Mesothelial cell of epicardium (in vitro differentiated cells): Measurements from ENCODE around the gene PRDM16. TPM values are rescaled to one million over a fixed set of nuclear protein-coding genes. Genes with fewer than 3 reads are reported as not detected.

ENCODE experiments used
- DNase-seq, 2 experiments: peaks; one replicate each; pipeline ENCODE4 v3.0.0; 2021; ENCODE audit warnings: low spot score in 2 of 2; ENCODE audit not compliant: unreplicated experiment in 2 of 2
- H3K27ac Mint-ChIP-seq: 2 replicates; pipeline ENCODE4 v1.8.0; 2021; ENCODE audit warnings: mixed read lengths
- H3K27me3 Mint-ChIP-seq: 2 replicates; pipeline ENCODE4 v1.8.0; 2021; ENCODE audit warnings: low read depth, mixed read lengths
- H3K36me3 Mint-ChIP-seq: 2 replicates; pipeline ENCODE4 v1.8.0; 2021; ENCODE audit warnings: mixed read lengths
- H3K4me1 Mint-ChIP-seq: 2 replicates; pipeline ENCODE4 v1.8.0; 2021; ENCODE audit warnings: mixed read lengths
- H3K4me3 Mint-ChIP-seq: 2 replicates; pipeline ENCODE4 v1.8.0; 2021; ENCODE audit warnings: mild to moderate bottlenecking, moderate library complexity, mixed read lengths
- H3K9me3 Mint-ChIP-seq: 2 replicates; pipeline ENCODE4 v1.8.0; 2021; ENCODE audit warnings: mixed read lengths
- CTCF ChIP-seq: fragments of 200-600 bp; sonication (generic); IDR thresholded peaks from one replicate; pipeline ENCODE4 v1.5.0; 2021; ENCODE audit warnings: antibody characterized with exemption; ENCODE audit not compliant: unreplicated experiment
- total RNA-seq: library from RNA; stranded (reverse); gene quantifications from 3 replicates; pipeline ENCODE4 v1.2.1, GENCODE V29; 2021

PRDM16 gene
- total RNA-seq, 1 donor from 2014 or later = 1.4 TPM

GRCh38 chr1:3415260-3416090 is 346.5 kb downstream of the PRDM16 start:
- H3K4me1 Mint-ChIP-seq = no peaks in the 10 kb centered on the region
- H3K36me3 Mint-ChIP-seq = no peaks in the 10 kb centered on the region
- no peak for DNase-seq
- peaks cover 8% of the 10 kb centered on the region for H3K9me3 Mint-ChIP-seq
- peaks cover 36% of the 10 kb centered on the region for H3K27me3 Mint-ChIP-seq
- no peak overlapping the region for H3K27ac Mint-ChIP-seq
- TF ChIP-seq CTCF = no peak
- H3K4me3 Mint-ChIP-seq = no peak overlapping the region

- H3K27me3 Mint-ChIP-seq = peaks cover 39% of the 10 kb centered on the region
- H3K27ac Mint-ChIP-seq = no peak overlapping the region
- peaks cover 8% of the 10 kb centered on the region for H3K9me3 Mint-ChIP-seq
- no peak for DNase-seq
- no peak overlapping the region for H3K4me3 Mint-ChIP-seq
- no peaks in the 10 kb centered on the region for H3K36me3 Mint-ChIP-seq
- TF ChIP-seq CTCF = peak; percentile 64
- H3K4me1 Mint-ChIP-seq = no peaks in the 10 kb centered on the region
These were observed 348.2 kb downstream of the PRDM16 start for GRCh38 chr1:3417082-3417739.

- Mint-ChIP-seq H3K4me1 (no peaks in the 10 kb centered on the region), H3K4me3 (no peak overlapping the region), H3K36me3 (no peaks in the 10 kb centered on the region), H3K27ac (no peak overlapping the region), H3K27me3 (peaks cover 41% of the 10 kb centered on the region), H3K9me3 (peaks cover 8% of the 10 kb centered on the region)
- no peak for TF ChIP-seq CTCF
- no peak for DNase-seq
These were observed 348.9 kb downstream of the PRDM16 start for GRCh38 chr1:3417934-3418333.

GRCh38 chr1:3418600-3418999 is 349.6 kb downstream of the PRDM16 start:
- H3K36me3 Mint-ChIP-seq = no peaks in the 10 kb centered on the region
- H3K27ac Mint-ChIP-seq = no peak overlapping the region
- peaks cover 8% of the 10 kb centered on the region for H3K9me3 Mint-ChIP-seq
- peaks cover 35% of the 10 kb centered on the region for H3K27me3 Mint-ChIP-seq
- H3K4me3 Mint-ChIP-seq = no peak overlapping the region
- H3K4me1 Mint-ChIP-seq = no peaks in the 10 kb centered on the region
- TF ChIP-seq CTCF = no peak
- no peak for DNase-seq

GRCh38 chr1:3419415-3420204 is 350.6 kb downstream of the PRDM16 start:
- no peak overlapping the region for H3K27ac Mint-ChIP-seq

More at GRCh38 chr1:3419415-3420204, 350.6 kb downstream of the PRDM16 start:
- Mint-ChIP-seq H3K36me3 (no peaks in the 10 kb centered on the region), H3K4me3 (no peak overlapping the region), H3K9me3 (peaks cover 8% of the 10 kb centered on the region), H3K4me1 (no peaks in the 10 kb centered on the region), H3K27me3 (peaks cover 35% of the 10 kb centered on the region)
- TF ChIP-seq CTCF = no peak
- DNase-seq = no peak
